Prostate gland (tissue), 2 donors: ENCODE measurements around the gene CLVS2. TPM values are rescaled to one million over a fixed set of nuclear protein-coding genes. Genes with fewer than 3 reads are reported as not detected.

Experiments
- DNase-seq: peaks from one replicate; pipeline ENCODE4 v3.0.0-alpha.2; 2019; ENCODE audit warnings: low spot score
- H3K27ac ChIP-seq, 2 donors: fragments of 200-600 bp; sonication (generic); 2 replicates each; pipeline ENCODE4 v1.5.1; 2017 to 2019
- H3K27me3 ChIP-seq: fragments of 200-600 bp; sonication (generic); replicated peaks from 2 replicates; pipeline ENCODE4 v1.5.1; 2019; ENCODE audit not compliant: insufficient read depth
- H3K36me3 ChIP-seq, 2 donors: fragments of 200-600 bp; sonication (generic); 1 replicate in 1 of 2; 2 replicates in 1 of 2; pipeline versions ENCODE4 v1.5.1 to v1.8.1; 2017 to 2019
- H3K4me1 ChIP-seq: fragments of 200-600 bp; sonication (generic); replicated peaks from 2 replicates; pipeline ENCODE4 v1.5.1; 2019
- H3K4me3 ChIP-seq, 2 donors: fragments of 200-600 bp; sonication (generic); 2 replicates each; pipeline ENCODE4 v1.5.1; 2017 to 2019
- H3K9me3 ChIP-seq: fragments of 200-600 bp; sonication (generic); 2 replicates; pipeline ENCODE4 v1.5.1; 2017
- POLR2A ChIP-seq: fragments of 450-650 bp; IDR thresholded peaks from one replicate; pipeline ENCODE4 v1.6.1; 2016; ENCODE audit warnings: antibody characterized with exemption, mild to moderate bottlenecking
- POLR2AphosphoS5 ChIP-seq: sonication (generic); formaldehyde crosslinking; IDR thresholded peaks from one replicate; pipeline ENCODE4 v1.6.1; 2017; ENCODE audit warnings: antibody characterized with exemption
- WGBS: methylation state at CpG from one replicate; pipeline ENCODE4 v1.1.5; 2018; 5-methylcytosine and 5-hydroxymethylcytosine counted together
- intact Hi-C: fragments of 100-400 bp; cut with DNase I; formaldehyde crosslinking; loops from one replicate; pipeline ENCODE4 v1.14.2; 2022
- total RNA-seq, 2 donors: library from RNA; depleted of rRNA; stranded (reverse); fragments of >200 nt; gene quantifications; one replicate each; pipeline ENCODE4 v1.1.0, GENCODE V29; 2016
- TF ChIP-seq, protein P1 (sequence below), 4 experiments: fragments of 200-600 bp in 2 of 4; fragments of 450-650 bp in 2 of 4; sonication (generic) in 2 of 4; IDR thresholded peaks; 1 replicate in 3 of 4; 2 replicates in 1 of 4; pipeline ENCODE4 v1.5.1; 2016 to 2019; ENCODE audit warnings: antibody characterized with exemption in 4 of 4, mild to moderate bottlenecking in 2 of 4, moderate library complexity in 2 of 4

The CLVS2 gene
- total RNA-seq, 2 donors from 2014 or later, result 3.0 to 4.2 TPM

DNA sequence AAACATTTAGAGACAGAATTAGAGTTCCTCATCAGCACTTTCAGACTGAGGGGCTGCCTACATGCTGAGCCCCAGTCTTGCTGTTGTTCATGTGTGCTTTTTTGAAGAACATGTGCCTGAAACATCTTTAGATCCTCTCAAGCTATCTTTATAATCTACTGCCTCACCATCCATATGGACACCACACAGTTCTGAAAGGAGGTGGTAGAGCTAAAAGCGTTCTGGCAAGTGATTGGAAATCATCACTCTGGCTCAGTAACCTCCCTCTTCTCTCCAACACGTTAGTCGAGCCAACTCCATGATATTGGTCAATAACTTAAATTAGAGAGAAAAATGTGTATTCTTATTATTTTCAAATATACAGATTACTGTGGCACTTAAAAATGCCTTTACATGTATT is 40.6 kb downstream of the CLVS2 start:
- WGBS, result 85% methylated on average over 3 of the region's 3 CpGs
- DNase-seq, result no peak
- no peak for TF ChIP-seq POLR2AphosphoS5
- TF ChIP-seq, protein P1, sequence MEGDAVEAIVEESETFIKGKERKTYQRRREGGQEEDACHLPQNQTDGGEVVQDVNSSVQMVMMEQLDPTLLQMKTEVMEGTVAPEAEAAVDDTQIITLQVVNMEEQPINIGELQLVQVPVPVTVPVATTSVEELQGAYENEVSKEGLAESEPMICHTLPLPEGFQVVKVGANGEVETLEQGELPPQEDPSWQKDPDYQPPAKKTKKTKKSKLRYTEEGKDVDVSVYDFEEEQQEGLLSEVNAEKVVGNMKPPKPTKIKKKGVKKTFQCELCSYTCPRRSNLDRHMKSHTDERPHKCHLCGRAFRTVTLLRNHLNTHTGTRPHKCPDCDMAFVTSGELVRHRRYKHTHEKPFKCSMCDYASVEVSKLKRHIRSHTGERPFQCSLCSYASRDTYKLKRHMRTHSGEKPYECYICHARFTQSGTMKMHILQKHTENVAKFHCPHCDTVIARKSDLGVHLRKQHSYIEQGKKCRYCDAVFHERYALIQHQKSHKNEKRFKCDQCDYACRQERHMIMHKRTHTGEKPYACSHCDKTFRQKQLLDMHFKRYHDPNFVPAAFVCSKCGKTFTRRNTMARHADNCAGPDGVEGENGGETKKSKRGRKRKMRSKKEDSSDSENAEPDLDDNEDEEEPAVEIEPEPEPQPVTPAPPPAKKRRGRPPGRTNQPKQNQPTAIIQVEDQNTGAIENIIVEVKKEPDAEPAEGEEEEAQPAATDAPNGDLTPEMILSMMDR (IDR thresholded peaks at IDR 0.05), result no peak
- TF ChIP-seq POLR2A, result no peak

DNA sequence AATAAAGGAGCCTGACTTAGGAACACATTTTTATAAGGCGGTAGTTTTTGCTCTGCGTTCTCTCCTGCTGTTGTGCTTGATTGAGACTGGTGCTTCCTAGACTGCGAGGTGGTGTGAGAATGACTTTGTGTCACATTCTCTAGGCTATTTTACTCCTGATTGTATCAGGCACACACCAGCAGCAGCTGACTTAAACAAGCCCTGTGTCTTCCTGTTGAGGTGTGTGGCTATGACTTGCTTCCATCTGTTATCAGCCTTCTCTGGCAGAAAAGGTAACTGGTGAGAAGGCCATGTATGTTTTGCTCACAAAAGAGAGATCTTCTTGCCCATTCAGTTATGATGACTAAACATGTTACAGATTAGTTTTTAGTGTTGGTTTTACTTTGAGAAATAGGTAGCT is 43.4 kb downstream of the CLVS2 start:
- DNase-seq, result no peak
- intact Hi-C loops, result no loop called here
- 88% methylated on average over 3 of the region's 3 CpGs for WGBS
- Histone ChIP-seq H3K27ac (no peak overlapping the region), H3K9me3 (no peaks in the 10 kb centered on the region), H3K27me3 (no peaks in the 10 kb centered on the region), H3K36me3 (no peaks in the 10 kb centered on the region), H3K4me3 (no peak overlapping the region), H3K4me1 (no peaks in the 10 kb centered on the region)
- TF ChIP-seq POLR2A (no peak), POLR2AphosphoS5 (no peak)
- TF ChIP-seq, protein P1 (IDR thresholded peaks at IDR 0.05), result no peak

More for the DNA sequence above, 40.6 kb downstream of the CLVS2 start:
- intact Hi-C loops, result no loop called here
- Histone ChIP-seq H3K27ac (no peak overlapping the region), H3K4me1 (no peaks in the 10 kb centered on the region), H3K36me3 (no peaks in the 10 kb centered on the region), H3K9me3 (no peaks in the 10 kb centered on the region), H3K27me3 (no peaks in the 10 kb centered on the region), H3K4me3 (no peak overlapping the region)

DNA sequence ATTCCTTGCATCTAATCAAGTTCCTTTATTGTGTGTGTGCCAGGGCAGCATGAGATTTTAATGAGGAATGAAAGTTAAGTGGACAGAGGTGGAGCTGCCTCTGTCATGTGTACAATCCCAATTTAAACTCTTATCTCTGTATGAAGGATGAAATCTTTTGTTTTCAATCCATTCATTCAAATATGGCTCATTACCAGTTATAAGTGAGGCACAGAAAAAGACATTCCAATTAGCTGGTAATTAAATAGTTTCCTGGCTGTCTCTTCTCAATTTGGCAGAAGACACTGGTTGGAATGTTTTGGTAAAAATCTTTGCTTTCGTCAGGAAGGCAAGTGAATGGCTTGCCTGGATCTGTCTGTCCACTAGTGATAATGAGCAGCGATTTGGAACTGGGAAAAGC is 46.4 kb downstream of the CLVS2 start:
- TF ChIP-seq POLR2A (no peak), POLR2AphosphoS5 (no peak)
- TF ChIP-seq, protein P1 (IDR thresholded peaks at IDR 0.05), result no peak
- no peaks in the 10 kb centered on the region for H3K36me3 ChIP-seq
- intact Hi-C loops, result no loop called here
- 44% methylated on average over 2 of the region's 2 CpGs for WGBS
- no peak overlapping the region for H3K4me3 ChIP-seq
- H3K4me1 ChIP-seq, result no peaks in the 10 kb centered on the region
- no peaks in the 10 kb centered on the region for H3K9me3 ChIP-seq
- H3K27ac ChIP-seq, result no peak overlapping the region
- no peak for DNase-seq
- no peaks in the 10 kb centered on the region for H3K27me3 ChIP-seq

DNA sequence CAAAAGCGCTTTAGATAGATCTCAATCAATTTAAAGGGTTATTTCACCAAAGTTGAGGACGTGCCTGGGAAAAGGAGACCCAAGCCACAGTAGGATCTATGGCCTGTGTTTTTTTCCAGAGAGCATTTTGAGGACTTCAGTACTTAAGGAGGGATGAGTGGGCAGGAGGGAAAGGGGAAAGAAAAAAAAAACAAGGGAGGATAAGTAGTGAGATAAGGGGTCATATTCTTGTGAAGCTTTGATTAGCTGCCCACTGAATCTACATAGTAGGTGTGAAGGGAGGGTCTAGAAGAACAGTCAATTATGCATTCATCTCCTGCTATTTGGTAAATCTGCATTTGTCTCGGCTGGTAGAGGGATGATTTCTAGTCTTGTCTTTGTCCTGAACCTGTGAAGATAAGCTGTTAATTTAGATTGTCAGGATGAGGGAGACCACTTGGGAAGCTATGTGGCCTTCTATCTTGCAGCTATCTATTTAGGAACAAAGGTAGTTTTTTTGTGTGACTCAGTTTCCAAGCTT is 48.4 kb downstream of the CLVS2 start:
- Histone ChIP-seq H3K27me3 (no peaks in the 10 kb centered on the region), H3K4me1 (no peaks in the 10 kb centered on the region), H3K27ac (no peak overlapping the region), H3K9me3 (no peaks in the 10 kb centered on the region), H3K4me3 (no peak overlapping the region), H3K36me3 (no peaks in the 10 kb centered on the region)
- 82% methylated on average over 3 of the region's 3 CpGs for WGBS
- no peak for TF ChIP-seq POLR2A
- TF ChIP-seq, protein P1 (IDR thresholded peaks at IDR 0.05), result no peak
- no peak for TF ChIP-seq POLR2AphosphoS5
- no peak for DNase-seq
- intact Hi-C loops, result no loop called here

DNA sequence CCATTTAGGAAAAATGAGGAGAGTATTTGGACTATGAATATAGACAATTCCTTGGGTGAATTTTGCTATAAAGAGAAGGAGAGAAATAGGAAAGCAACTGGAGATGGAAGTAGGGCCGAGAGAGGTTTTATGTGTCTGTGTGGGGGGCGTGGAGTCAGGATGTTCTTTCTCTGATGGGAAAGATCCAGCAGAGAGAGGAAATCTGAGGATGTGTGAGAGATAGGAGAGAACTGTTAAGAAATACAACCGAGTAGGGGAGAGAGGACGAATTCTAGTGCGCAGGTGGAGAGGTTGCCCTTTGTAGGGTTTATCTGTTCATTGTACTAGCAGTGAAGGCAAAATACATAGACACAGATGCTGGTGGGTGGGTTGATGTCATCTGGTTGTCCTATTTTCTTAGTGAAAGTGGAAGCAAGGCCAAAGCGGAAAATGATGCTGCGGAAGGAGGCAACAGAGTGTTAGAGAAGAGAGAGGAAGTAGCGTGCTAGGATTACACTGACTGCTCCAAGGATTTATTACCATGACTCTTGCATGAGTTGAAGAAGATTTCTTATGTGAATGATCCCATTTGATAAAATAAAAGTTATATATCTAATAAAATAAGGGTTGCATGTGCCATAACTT is 57.7 kb downstream of the CLVS2 start:
- no peaks in the 10 kb centered on the region for H3K36me3 ChIP-seq
- no peak overlapping the region for H3K4me3 ChIP-seq
- DNase-seq, result no peak
- no peaks in the 10 kb centered on the region for H3K27me3 ChIP-seq
- 57% methylated on average over 8 of the region's 8 CpGs for WGBS
- TF ChIP-seq POLR2A (no peak), POLR2AphosphoS5 (no peak)
- TF ChIP-seq, protein P1 (IDR thresholded peaks at IDR 0.05), result no peak
- H3K9me3 ChIP-seq, result no peaks in the 10 kb centered on the region
- intact Hi-C loops, result loop anchor here (10.0 kb wide), 1 partner anchor 59 kb away; the partner anchor contains the start of gene CLVS2
- no peak overlapping the region for H3K27ac ChIP-seq
- H3K4me1 ChIP-seq, result no peaks in the 10 kb centered on the region
